Measurements from ENCODE around the gene MEPCE. TPM values are rescaled to one million over a fixed set of nuclear protein-coding genes. Genes with fewer than 3 reads are reported as not detected.
A peak's percentile ranks its signal among the peaks of the same experiment; 100 is the strongest.

Gene MEPCE
- total and polyA plus RNA-seq, 10 of the 15 experiments (the other 5 are each of a cell fraction or from before 2014, with no cell fraction given): 8.2 to 48.0 (median 22.1) TPM

- TF ChIP-seq MYB (IDR thresholded peaks at IDR 0.05; ENCODE audit: borderline replicate concordance, low read depth, low read length) (no peak), MTA3 (IDR thresholded peaks at IDR 0.05; ENCODE audit: borderline replicate concordance, low read length) (no peak), WRNIP1 (IDR thresholded peaks at IDR 0.05; ENCODE audit: borderline replicate concordance, low read depth, low read length) (no peak), BCL3 (IDR thresholded peaks at IDR 0.05; ENCODE audit: borderline replicate concordance, insufficient read depth, low read depth, low read length, poor library complexity, severe bottlenecking) (no peak), ZNF207 (IDR thresholded peaks at IDR 0.05; ENCODE audit: borderline replicate concordance) (no peak), RUNX3 (IDR thresholded peaks at IDR 0.05; ENCODE audit: low read length) (peak; percentile 18; the same call in 1 of the 2 replicates), CUX1 (IDR thresholded peaks at IDR 0.05; ENCODE audit: insufficient replicate concordance, low read depth, low read length) (no peak), STAT1 (conservative IDR thresholded peaks at IDR 0.05) (no peak), CHD1 (IDR thresholded peaks at IDR 0.05; ENCODE audit: low read depth, low read length) (no peak), CEBPZ (IDR thresholded peaks at IDR 0.05; ENCODE audit: low read depth, low read length) (no peak), RAD21 (IDR thresholded peaks at IDR 0.05; ENCODE audit: insufficient read depth, low read depth, low read length) (peak; percentile 87), ZBTB11 (CRISPR knock-in tag; IDR thresholded peaks at IDR 0.05) (no peak), SMC3 (IDR thresholded peaks at IDR 0.05; ENCODE audit: borderline replicate concordance, low read length) (peak; percentile 81; the same call in 1 of the 2 replicates), NFXL1 (IDR thresholded peaks at IDR 0.05; ENCODE audit: borderline replicate concordance) (no peak), BACH1 (IDR thresholded peaks at IDR 0.05; ENCODE audit: borderline replicate concordance) (no peak)
These were observed 22.1 kb upstream of the MEPCE start (continued) for GRCh38 chr7:100407285-100408180.

All from GM12878 (cell line).